Measurements from ENCODE around the gene GM2A. TPM values are rescaled to one million over a fixed set of nuclear protein-coding genes. Genes with fewer than 3 reads are reported as not detected.

The GM2A gene
- total RNA-seq (2014; rRNA removed; shearing (Covaris generic); ENCODE audit: low replicate concordance): 18.3 and 21.8 TPM in 2 replicates

DNA sequence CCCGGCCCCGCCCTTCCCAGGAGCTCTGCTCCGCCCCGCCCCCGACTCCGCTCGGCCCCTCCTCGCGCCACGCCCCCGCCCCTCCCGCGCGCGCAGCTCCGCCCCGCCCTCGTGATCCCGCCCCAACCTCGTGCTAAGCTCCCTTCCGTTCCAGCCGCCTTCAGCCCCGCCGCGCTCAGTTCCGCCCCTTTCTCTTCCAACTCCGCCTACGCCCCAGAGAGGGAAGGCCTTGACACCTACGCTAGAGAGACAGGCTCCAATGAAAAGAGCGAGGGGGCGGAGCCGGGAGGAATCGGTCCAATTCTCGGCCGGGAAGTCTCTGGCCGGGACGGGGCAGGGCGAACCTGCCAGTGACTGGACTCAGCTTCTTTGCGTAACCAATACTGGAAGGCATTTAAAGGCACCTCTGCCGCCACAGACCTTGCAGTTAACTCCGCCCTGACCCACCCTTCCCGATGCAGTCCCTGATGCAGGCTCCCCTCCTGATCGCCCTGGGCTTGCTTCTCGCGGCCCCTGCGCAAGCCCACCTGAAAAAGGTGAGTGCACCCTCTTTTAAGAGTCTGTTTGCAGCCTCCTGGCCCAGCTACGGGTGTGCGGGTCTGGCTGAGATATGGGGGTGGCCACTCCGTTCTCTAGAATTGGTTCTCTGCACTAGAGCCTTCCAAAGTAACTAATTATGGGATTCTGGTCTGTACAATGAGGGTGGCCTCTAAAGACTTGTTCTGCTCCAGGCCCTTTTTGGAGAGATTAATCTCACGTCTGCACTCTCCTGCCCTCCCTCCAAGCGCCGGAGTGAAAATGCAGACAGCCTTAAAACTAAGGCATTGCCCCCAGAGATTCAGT, at the start of gene GM2A:
Gene GM2A (plus strand): TSS at position 424 of the 843 bp plus-strand sequence. CDS start 32 bp downstream, at position 456.
- peak; percentile 98 for DNase-seq (ENCODE audit: low read depth)
- in situ Hi-C loops (cut with HindIII; ENCODE audit: low pct_unique_long_range_greater_than_20kb, low sequenced_read_pairs): no loop called here

DNA sequence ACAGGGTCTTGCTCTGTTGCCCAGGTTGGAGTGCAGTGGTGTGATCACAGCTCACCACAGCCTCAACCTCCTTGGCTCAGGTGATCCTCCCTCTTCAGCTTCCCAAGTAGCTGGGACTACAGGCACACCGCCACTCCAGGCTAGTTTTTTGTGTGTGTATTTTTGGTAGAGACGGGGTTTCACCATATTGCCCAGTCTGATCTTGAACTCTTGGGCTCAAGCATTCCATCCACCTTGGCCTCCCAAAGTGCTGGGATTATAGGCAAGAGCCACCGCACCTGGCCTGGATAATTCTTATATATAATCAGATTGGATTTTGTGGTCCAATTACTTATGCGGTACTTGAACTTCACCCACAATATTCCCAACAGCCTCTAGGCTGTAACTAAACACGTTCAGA, 48.9 kb upstream of the GM2A start:
- no peak for DNase-seq (ENCODE audit: low read depth)

DNA sequence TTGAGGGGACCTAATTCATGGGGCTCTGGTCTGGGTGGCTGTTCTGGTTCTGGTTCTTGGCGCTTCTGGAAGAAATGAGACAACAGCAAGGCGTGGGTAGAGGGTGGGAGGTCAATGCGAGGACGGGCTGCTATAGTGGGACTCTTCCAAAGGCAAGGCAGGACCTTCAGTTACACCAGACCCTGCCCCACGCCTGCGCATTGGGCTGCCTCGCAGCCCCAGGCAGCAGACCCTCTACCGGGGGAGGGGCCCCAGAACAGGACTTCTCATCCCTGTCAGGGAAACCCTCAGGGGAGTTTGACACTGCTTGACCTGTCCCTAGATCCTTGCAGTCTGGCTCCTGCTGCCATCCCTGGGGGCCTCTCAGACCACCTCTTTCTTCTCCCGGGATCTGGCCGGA, 47.6 kb upstream of the GM2A start:
- in situ Hi-C loops (cut with HindIII; ENCODE audit: low pct_unique_long_range_greater_than_20kb, low sequenced_read_pairs): no loop called here
- DNase-seq (ENCODE audit: low read depth): no peak

More for the DNA sequence above, 48.9 kb upstream of the GM2A start:
- in situ Hi-C loops (cut with HindIII; ENCODE audit: low pct_unique_long_range_greater_than_20kb, low sequenced_read_pairs): no loop called here

DNA sequence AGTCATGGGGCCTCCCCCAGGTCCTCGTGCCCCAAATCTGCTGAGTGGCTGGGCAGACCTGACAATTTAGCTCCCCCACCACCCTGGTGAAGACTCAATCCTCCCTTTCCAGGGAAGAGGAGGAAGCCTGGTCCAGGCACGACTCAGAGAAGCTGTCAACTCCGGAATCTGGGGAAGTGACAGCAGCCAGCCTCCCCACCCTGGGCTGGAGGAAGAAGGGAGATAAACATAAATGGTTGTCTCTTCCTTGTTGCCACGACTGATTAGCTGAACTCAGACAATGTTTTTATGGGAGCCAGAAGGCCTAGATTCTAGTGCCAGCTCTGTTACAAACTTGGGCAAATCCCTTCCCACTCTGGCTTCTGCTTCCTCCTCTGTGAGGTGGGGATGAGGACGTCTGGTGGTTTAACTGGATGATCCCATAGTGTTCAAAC, 44.5 kb upstream of the GM2A start:
- in situ Hi-C loops (cut with HindIII; ENCODE audit: low pct_unique_long_range_greater_than_20kb, low sequenced_read_pairs): no loop called here
- DNase-seq (ENCODE audit: low read depth): no peak

DNA sequence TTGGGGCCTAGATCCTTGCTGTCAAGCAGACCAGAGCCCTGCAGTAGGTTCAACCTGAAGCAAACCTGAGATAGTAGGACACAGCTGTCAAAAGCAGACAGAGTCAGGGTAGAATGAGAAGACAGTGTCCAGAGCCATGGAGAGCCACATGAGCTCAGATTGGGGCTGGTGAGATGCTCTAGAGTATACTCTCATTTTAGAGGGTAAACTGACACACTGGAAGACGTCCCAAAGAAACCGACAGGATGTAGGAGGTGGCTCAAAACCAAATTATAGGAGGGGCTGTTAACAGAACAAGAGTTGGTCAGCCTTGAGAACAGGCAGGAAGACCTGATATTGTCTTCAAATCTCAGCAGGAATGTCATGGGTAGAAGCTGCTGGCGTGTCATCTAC, 40.6 kb upstream of the GM2A start:
- no peak for DNase-seq (ENCODE audit: low read depth)
- in situ Hi-C loops (cut with HindIII; ENCODE audit: low pct_unique_long_range_greater_than_20kb, low sequenced_read_pairs): no loop called here

DNA sequence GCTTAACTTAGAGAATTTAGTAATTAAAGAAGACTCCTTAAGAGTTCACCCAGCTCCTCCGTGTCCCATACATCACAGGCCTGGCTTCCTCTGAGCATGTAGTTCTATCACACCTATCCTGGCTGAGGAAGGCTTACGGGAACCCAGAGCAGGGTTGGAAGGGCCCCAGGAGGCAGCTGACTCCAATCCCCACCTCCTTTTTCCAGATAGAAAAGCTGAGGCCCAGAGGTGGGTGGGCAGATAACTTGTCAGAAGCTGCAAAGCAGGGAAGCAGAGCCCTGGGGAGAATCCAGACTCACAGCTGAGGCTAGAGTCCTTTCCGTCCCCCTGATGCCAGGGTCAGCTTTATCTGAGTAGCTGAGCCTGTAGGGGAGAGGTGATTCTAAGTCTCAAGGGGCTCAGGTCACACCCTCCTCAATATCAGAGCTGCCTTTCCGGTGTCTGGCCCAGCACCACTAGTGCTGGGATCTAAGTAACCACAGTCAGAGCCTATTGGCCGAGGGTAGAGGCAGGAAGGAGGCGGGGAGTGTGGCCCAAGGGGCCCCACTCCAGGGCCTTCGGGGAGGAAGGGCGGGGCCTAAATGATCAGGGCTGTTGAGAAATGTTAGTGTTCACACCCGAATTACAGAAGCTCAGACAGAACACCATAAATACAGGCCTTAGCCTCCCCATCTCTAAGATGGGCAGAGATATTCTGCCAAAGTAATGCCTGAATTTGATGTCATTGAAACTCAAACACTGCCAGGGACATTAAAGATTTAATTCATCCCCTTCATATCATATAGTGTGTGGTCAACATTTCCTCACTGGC, 39.0 kb upstream of the GM2A start:
- in situ Hi-C loops (cut with HindIII; ENCODE audit: low pct_unique_long_range_greater_than_20kb, low sequenced_read_pairs): no loop called here
- no peak for DNase-seq (ENCODE audit: low read depth)

DNA sequence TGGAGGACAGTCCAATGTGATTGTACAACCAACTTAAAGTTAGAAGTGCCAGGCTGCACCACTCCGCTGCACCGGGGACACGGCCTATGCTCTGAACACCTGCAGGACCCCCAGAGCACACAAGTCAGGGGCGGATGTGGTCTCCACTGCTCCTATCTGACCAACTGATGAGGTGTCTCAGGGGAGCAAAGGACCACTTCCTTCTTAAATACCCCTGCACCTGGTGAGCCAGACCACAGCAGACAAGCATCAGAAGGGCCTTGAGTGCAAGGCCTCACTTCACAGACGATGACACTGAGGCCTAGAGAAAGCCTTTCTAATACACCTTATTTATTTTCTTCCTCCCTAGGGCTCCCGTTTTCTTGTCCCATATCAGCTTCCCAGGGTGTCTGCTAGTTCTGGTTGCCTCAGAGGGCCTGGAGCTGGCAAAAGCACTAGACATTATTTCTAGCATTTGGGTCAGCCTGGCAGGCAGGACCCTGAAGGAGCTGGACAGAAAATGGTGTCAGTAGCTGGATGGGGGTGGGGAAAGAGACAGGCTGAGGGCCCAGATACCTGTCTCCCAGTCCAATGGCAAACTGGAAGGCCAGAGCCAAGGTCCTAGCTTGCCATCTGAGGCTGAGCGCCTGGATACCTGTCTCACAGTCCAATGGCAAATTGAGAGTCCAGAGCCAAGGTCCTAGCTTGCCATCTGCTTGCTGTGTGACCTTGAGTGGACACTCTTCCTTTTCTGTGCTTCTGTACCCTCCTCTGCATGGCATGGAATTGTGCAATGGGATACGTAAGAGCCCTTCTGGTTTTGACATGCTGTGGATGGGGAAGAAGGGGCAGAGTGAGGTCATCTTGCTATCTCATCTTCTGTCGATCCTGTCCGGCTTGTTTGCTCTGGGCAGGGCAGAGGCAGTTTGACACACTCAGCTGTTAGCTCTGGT, 38.1 kb upstream of the GM2A start:
- no peak for DNase-seq (ENCODE audit: low read depth)
- in situ Hi-C loops (cut with HindIII; ENCODE audit: low pct_unique_long_range_greater_than_20kb, low sequenced_read_pairs): no loop called here

DNA sequence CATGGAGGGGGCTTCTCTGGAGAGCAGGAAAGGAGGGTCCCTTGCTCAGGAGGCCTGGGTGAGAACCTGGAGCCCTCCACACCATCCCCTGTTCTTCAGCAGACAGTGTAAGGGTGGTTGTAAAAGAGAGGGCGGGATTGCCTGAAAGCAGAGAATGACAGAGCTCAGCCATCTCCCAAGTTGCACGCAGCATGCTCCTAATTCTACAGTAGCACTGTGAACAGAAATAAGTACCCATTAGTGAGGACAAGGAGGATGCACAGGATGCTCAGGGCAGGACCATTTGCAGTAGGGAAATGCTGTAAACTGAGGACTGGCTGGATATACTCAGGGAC, 37.5 kb upstream of the GM2A start:
- in situ Hi-C loops (cut with HindIII; ENCODE audit: low pct_unique_long_range_greater_than_20kb, low sequenced_read_pairs): no loop called here
- no peak for DNase-seq (ENCODE audit: low read depth)

DNA sequence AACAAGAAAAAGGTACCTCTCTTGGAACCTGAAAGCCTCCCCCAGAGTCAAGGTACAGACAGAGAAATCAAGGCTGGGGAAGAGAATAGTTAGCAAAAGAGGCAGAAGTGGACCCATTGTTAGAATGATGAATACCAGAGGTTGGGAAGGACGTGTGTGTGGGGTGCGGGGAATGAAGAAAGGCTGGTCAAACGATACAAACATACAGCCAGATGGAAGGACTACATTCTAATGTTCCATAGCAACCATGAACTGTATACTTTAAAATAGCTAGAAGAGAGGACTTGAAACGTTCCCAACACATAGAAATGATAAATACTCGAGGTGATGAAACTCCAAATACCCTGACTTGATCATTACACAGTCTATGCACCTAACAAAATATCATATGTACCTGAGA, 36.2 kb upstream of the GM2A start:
- in situ Hi-C loops (cut with HindIII; ENCODE audit: low pct_unique_long_range_greater_than_20kb, low sequenced_read_pairs): no loop called here

DNA sequence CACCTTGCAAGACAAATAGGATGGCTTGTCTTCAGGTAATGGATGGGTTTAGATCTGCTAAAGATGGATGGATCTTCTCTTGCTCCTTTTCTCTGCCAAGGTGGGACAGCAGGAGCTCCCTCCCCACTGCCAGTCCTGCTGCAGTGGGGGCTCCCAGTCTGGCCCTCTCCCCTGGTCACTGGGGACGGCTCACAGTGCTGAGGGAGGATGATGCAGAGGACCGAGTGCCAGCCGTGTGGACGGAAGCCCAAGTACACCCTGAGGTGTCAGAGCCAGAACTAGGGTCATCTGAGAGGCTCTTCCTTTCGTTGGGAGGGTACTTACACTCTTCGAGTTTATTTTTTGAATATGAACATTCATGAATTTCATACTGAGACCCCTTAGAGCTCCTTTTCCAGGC, 34.8 kb upstream of the GM2A start:
- in situ Hi-C loops (cut with HindIII; ENCODE audit: low pct_unique_long_range_greater_than_20kb, low sequenced_read_pairs): no loop called here
- DNase-seq (ENCODE audit: low read depth): no peak

More for the DNA sequence above, 36.2 kb upstream of the GM2A start:
- DNase-seq (ENCODE audit: low read depth): no peak

DNA sequence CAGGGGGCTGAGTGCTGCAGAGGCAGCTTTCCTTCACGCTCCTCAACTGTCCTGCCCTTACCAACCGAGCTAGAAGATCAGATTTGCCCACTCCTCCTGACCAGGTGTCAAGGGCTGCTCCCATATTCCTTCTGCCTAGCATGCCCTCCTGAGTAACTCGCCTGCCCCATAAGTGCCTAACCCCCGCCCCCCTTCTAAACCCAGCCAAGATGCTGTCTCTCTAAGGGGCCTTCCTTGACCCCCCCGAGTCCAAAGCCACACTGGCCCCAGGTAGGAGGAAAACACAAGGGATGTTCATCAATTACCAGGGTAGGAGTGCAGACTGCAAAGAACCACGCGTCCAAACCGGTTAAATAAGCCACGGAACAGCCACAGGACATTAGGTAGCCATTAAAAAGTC, 33.8 kb upstream of the GM2A start:
- in situ Hi-C loops (cut with HindIII; ENCODE audit: low pct_unique_long_range_greater_than_20kb, low sequenced_read_pairs): no loop called here
- no peak for DNase-seq (ENCODE audit: low read depth)

DNA sequence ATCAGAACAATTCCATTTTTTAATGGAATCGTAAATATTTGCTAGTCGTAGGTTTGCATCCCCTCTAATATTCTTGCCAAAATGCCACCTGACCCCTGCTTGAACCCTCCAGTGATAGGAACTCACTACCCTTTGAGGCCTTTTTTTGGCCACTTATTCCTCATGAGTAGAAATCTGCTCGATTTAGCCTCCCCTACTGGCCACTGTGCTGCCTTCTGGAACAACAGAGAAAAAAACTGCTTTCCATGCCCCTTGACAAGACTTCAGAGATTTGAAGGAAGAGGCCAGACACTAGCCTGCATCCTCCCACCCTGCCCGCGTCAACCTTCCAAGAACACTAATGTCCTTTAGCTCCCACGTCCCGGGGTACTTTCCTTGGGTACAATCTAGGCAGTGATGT, 33.2 kb upstream of the GM2A start:
- no peak for DNase-seq (ENCODE audit: low read depth)
- in situ Hi-C loops (cut with HindIII; ENCODE audit: low pct_unique_long_range_greater_than_20kb, low sequenced_read_pairs): no loop called here

DNA sequence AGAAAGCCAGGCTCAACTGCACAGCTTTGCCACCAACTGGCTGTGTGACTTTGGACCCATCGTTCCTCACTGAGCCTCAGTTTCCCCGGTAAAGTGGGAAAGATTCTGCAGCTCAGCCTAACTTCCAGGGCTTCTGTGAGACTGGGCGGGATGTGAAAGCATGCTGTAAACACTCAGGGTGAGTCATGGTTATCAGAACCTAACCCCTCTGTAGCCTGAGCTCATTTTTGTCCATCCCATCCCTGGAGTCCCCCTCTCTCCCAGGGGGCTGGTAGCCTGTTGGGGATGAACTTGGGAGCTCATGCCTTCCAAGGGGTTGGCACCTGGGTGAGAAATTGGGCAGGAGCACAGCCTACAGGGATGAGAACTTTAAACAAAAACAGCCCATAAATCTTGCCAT, 31.4 kb upstream of the GM2A start:
- DNase-seq (ENCODE audit: low read depth): no peak
- in situ Hi-C loops (cut with HindIII; ENCODE audit: low pct_unique_long_range_greater_than_20kb, low sequenced_read_pairs): no loop called here

DNA sequence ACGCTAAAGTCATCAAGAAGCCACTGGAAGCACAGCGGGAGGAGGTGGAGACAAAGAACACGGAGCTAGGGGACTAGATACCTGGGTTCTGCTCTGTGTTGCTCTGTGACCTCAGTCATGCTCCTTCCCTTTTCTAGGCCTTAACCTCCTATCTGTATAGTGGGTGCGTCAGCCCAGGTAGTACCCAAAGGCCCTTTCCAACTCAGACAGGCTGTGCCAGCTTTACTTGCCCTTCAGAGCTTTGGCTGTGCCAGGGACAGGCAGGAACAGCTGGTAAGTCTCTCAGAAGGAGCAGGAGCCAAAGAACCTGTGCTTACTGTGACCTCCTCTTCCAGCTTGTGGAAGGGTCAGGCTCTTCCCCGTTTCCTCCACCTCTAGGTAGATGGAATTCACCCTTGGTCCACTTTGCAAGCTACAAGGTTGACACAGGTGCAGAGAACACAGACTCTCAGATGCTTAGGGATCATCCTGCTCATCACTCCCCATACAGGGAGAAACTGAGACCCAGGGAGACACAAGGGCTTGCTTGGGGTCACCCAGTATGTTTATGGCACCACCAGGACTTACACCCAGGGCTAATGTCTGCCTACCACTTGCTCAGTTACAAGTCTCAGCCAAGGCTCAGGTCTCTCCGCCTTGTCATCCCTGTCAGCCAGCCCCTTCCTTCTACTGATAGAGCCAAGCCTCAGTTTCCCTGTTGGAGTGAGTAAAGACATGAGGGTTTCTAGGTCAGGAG, 30.8 kb upstream of the GM2A start:
- DNase-seq (ENCODE audit: low read depth): no peak
- in situ Hi-C loops (cut with HindIII; ENCODE audit: low pct_unique_long_range_greater_than_20kb, low sequenced_read_pairs): no loop called here

DNA sequence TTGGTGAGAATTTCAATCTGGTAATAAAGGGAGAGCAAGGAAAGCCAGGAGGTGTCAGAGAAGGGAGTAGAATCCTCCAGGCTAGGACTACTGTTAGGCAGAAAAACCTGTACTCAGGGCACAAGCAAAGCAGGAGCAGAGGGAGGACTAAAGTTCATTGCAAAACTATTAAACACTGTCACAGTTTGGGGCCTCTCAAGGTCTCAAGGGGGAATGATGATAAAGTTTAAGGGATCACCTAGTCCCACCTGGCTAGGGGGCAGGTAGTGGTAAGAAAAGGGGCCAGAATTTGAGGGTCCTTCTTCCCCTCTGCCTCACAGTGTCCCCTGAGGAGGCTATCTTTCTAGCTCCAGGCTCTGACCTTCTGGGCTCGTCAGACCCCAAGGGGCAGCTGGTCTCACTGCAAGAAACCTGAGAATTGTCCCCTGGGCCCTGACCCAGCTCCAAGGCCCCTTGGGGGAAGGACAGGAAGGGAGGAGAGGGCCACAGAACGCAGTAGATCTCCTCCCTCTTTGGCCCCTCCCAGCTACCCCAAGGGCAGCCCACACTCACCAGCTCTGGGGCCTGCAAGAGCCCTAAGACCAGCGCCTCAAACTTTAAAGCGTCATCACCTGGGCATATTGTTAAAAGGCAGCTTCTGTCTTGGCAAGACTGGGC, 30.1 kb upstream of the GM2A start:
- DNase-seq (ENCODE audit: low read depth): no peak
- in situ Hi-C loops (cut with HindIII; ENCODE audit: low pct_unique_long_range_greater_than_20kb, low sequenced_read_pairs): no loop called here

DNA sequence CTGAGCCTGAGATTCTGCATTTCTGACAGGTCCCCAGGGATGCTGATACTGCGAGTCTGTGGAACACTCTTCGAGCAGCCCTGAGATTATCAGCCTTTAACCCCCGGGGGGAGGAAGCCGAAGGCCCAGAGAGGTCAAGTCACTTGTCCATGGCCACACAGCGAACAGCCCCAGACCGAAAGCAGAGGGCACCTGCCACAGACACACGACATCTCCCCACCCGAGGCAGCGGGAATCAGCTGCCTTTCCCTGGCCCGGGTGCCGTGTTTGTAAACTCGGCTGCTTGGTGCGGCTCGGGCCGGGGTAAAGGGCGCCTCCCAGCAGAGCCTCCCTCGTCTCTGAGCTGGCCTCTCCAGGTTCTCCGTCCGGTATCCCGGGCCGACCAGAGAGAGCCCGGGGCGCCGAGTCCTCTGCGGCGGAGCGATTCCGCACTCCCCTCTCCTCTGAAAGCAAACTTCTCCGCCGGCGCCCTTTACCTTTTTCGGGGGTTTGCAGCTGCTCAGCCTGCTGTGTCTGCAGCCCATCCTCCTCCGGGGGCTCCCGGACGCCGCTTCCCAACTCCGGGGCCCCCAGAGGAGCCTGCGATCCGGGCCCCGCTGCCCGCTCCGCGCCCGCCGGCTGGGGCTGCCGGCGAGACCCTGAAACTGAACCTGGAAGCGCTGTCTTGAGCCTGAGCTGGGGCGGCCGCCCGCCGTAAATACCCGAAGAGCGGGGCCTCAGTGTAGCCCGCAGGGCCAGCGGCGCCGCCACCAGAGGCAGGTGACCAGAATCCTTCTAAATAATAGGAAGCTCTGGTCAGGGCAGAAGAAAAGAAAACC, 29.3 kb upstream of the GM2A start, which contains the start of gene CCDC69:
Gene CCDC69 (minus strand): TSS at position 646 of the 818 bp plus-strand sequence. CDS start 122 bp downstream, at position 524.
- in situ Hi-C loops (cut with HindIII; ENCODE audit: low pct_unique_long_range_greater_than_20kb, low sequenced_read_pairs): no loop called here
- DNase-seq (ENCODE audit: low read depth): peak; percentile 35

Measured in Caki2 (cell line).